GM10847 (cell line): Measurements from ENCODE around the gene FPGS.

ENCODE experiments used
- POLR2A ChIP-seq: IDR thresholded peaks from 2 replicates; pipeline ENCODE4 v1.6.1; 2011; ENCODE audit not compliant: insufficient read length; ENCODE audit errors: extremely low read depth

The FPGS gene

GRCh38 chr9:127767909-127768331 lies 34.8 kb upstream of the FPGS start:
- TF ChIP-seq POLR2A = no peak

- TF ChIP-seq POLR2A = no peak
Observed at GRCh38 chr9:127768698-127769097, 34.0 kb upstream of the FPGS start.

GRCh38 chr9:127769101-127769500 lies 33.6 kb upstream of the FPGS start:
- no peak for TF ChIP-seq POLR2A

- no peak for TF ChIP-seq POLR2A
Observed at GRCh38 chr9:127769929-127770582, 32.6 kb upstream of the FPGS start.

GRCh38 chr9:127770583-127770904 lies 32.1 kb upstream of the FPGS start:
- TF ChIP-seq POLR2A = no peak

- peak; percentile 28 for TF ChIP-seq POLR2A
Observed at GRCh38 chr9:127770905-127771569, 31.6 kb upstream of the FPGS start.

GRCh38 chr9:127771570-127772189 lies 31.0 kb upstream of the FPGS start:
- TF ChIP-seq POLR2A = no peak

- no peak for TF ChIP-seq POLR2A
Observed at GRCh38 chr9:127772603-127773002, 30.1 kb upstream of the FPGS start.

- TF ChIP-seq POLR2A = no peak
Observed at GRCh38 chr9:127773272-127773671, 29.4 kb upstream of the FPGS start.

GRCh38 chr9:127773981-127774380 lies 28.7 kb upstream of the FPGS start:
- TF ChIP-seq POLR2A = no peak

- no peak for TF ChIP-seq POLR2A
Observed at GRCh38 chr9:127776195-127776923, 26.3 kb upstream of the FPGS start.

GRCh38 chr9:127776924-127777289 lies 25.8 kb upstream of the FPGS start:
- TF ChIP-seq POLR2A = no peak

- TF ChIP-seq POLR2A = no peak
Observed at GRCh38 chr9:127777368-127777980, 25.2 kb upstream of the FPGS start.

GRCh38 chr9:127778280-127779135 lies 24.2 kb upstream of the FPGS start, which contains the start of gene SH2D3C:
SH2D3C (minus strand) TSS chr9:127778666; CDS start chr9:127778627, 39 bp downstream.
- TF ChIP-seq POLR2A = peak; percentile 34

GRCh38 chr9:127779136-127779981 lies 23.3 kb upstream of the FPGS start:
- peak; percentile 60 for TF ChIP-seq POLR2A
